IMR-90 (cell line): ENCODE results near the gene SLC22A2. TPM values are rescaled to one million over a fixed set of nuclear protein-coding genes. Genes with fewer than 3 reads are reported as not detected.

Experiments used
- ATAC-seq: fragments of 200-7000 bp; cut with Tn5 transposase; 2 replicates; pipeline ENCODE4 v1.9.1; 2020; ENCODE audit warnings: low read depth, mild to moderate bottlenecking, moderate library complexity
- BruUV-seq: library from RNA; stranded (reverse); fragments of 400-500 nt; replicated peaks from 2 replicates; lab custom pipeline; 2021; lab: Mats Ljungman, UMichigan
- CTCF ChIA-PET: fragments of 300-600 bp; formaldehyde crosslinking; extraction: SDS; loops from one replicate; lab custom pipeline; 2021; ENCODE audit warnings: antibody characterized with exemption; lab: Yijun Ruan, JAX
- POLR2A ChIA-PET: fragments of 300-600 bp; sonication (Branson Sonifier 250); formaldehyde crosslinking; loops from one replicate; lab custom pipeline; 2022; ENCODE audit warnings: antibody characterized with exemption; ENCODE audit not compliant: unreplicated experiment; lab: Charles Lee
- DNase-seq: peaks from one replicate; pipeline ENCODE4 v3.0.0; 2013
- H2AFZ ChIP-seq: replicated peaks from 2 replicates; pipeline ENCODE3; 2013; ENCODE audit warnings: low read length, mild to moderate bottlenecking; ENCODE audit not compliant: poor library complexity
- H2AK5ac ChIP-seq: 2 replicates; pipeline ENCODE4 v1.6.1; 2013; ENCODE audit warnings: low read depth, low read length, inconsistent platforms
- H2AK9ac ChIP-seq: replicated peaks from 2 replicates; pipeline ENCODE3; 2013; ENCODE audit warnings: mild to moderate bottlenecking, low read depth, low read length, moderate library complexity; ENCODE audit not compliant: poor library complexity
- H2BK120ac ChIP-seq: 2 replicates; pipeline ENCODE4 v1.6.1; 2013; ENCODE audit warnings: low read depth, low read length, inconsistent platforms
- H2BK15ac ChIP-seq: 3 replicates; pipeline ENCODE4 v1.6.1; 2013; ENCODE audit warnings: low read depth, low read length, inconsistent platforms
- H2BK20ac ChIP-seq: 2 replicates; pipeline ENCODE4 v1.6.1; 2013; ENCODE audit warnings: low read depth, mild to moderate bottlenecking, inconsistent platforms, low read length, moderate library complexity
- H2BK5ac ChIP-seq: 2 replicates; pipeline ENCODE4 v1.6.1; 2013; ENCODE audit warnings: mild to moderate bottlenecking, low read depth, low read length, inconsistent platforms; ENCODE audit not compliant: poor library complexity, severe bottlenecking
- H3K14ac ChIP-seq: replicated peaks from 2 replicates; pipeline ENCODE4 v1.6.1; 2013; ENCODE audit warnings: low read depth, low read length, inconsistent platforms
- H3K18ac ChIP-seq: 2 replicates; pipeline ENCODE4 v1.6.1; 2013; ENCODE audit warnings: low read depth, low read length, control low read depth
- H3K23ac ChIP-seq: 2 replicates; pipeline ENCODE4 v1.6.1; 2013; ENCODE audit warnings: low read depth, low read length, inconsistent platforms
- H3K27ac ChIP-seq: 2 replicates; pipeline ENCODE4 v1.5.1; 2013; ENCODE audit warnings: mild to moderate bottlenecking, control low read depth, low read length; ENCODE audit not compliant: insufficient read depth
- H3K27me3 ChIP-seq: 2 replicates; pipeline ENCODE4 v1.6.1; 2013; ENCODE audit warnings: low read length; ENCODE audit not compliant: control insufficient read depth, insufficient read depth
- H3K36me3 ChIP-seq: 2 replicates; pipeline ENCODE4 v1.6.1; 2013; ENCODE audit warnings: low read length, mixed read lengths; ENCODE audit not compliant: control insufficient read depth, insufficient read depth
- H3K4ac ChIP-seq: 2 replicates; pipeline ENCODE4 v1.6.1; 2013; ENCODE audit warnings: low read depth, low read length, inconsistent platforms
- H3K4me1 ChIP-seq: 2 replicates; pipeline ENCODE4 v1.6.1; 2013; ENCODE audit warnings: low read length, mixed read lengths; ENCODE audit not compliant: control insufficient read depth, insufficient read depth
- H3K4me2 ChIP-seq: 2 replicates; pipeline ENCODE4 v1.6.1; 2013; ENCODE audit warnings: low read depth, mild to moderate bottlenecking, control low read depth, low read length, moderate library complexity
- H3K4me3 ChIP-seq: 2 replicates; pipeline ENCODE4 v1.5.1; 2013; ENCODE audit warnings: low read depth, mild to moderate bottlenecking, control low read depth, low read length, moderate library complexity; ENCODE audit not compliant: insufficient read depth
- H3K56ac ChIP-seq: 2 replicates; pipeline ENCODE4 v1.6.1; 2013; ENCODE audit warnings: low read length, inconsistent platforms; ENCODE audit not compliant: insufficient read depth; ENCODE audit errors: extremely low read depth
- H3K79me1 ChIP-seq, 2 experiments: 2 replicates each; pipeline ENCODE4 v1.6.1; 2013; ENCODE audit warnings: low read length in 2 of 2, inconsistent platforms in 1 of 2, low read depth in 1 of 2
- H3K9ac ChIP-seq: 2 replicates; pipeline ENCODE4 v1.6.1; 2013; ENCODE audit warnings: low read depth, low read length, control low read depth
- H3K9me1 ChIP-seq: 2 replicates; pipeline ENCODE4 v1.6.1; 2013; ENCODE audit warnings: low read length, inconsistent platforms; ENCODE audit not compliant: insufficient read depth
- H3K9me3 ChIP-seq: 2 replicates; pipeline ENCODE4 v1.6.1; 2013; ENCODE audit warnings: low read length; ENCODE audit not compliant: control insufficient read depth, insufficient read depth
- H4K20me1 ChIP-seq: 2 replicates; pipeline ENCODE4 v1.6.1; 2013; ENCODE audit warnings: low read length, inconsistent platforms; ENCODE audit not compliant: insufficient read depth
- H4K5ac ChIP-seq: 2 replicates; pipeline ENCODE4 v1.6.1; 2013; ENCODE audit warnings: mild to moderate bottlenecking, low read depth, low read length, control low read depth
- H4K8ac ChIP-seq, 2 experiments: 2 replicates each; pipeline ENCODE4 v1.6.1; 2013; ENCODE audit warnings: low read depth in 2 of 2, low read length in 2 of 2, control low read depth in 1 of 2, inconsistent platforms in 1 of 2
- H4K91ac ChIP-seq: 2 replicates; pipeline ENCODE4 v1.6.1; 2013; ENCODE audit warnings: low read depth, low read length, inconsistent platforms; ENCODE audit not compliant: insufficient read depth
- MXI1 ChIP-seq: IDR thresholded peaks from 2 replicates; pipeline ENCODE4 v1.6.1; 2012; ENCODE audit warnings: low read depth, mild to moderate bottlenecking, low read length, moderate library complexity, borderline replicate concordance
- WGBS, 2 experiments: methylation state at CpG; one replicate each; pipeline versions ENCODE4 v1.1.5 to v1.1.7; 2013; ENCODE audit warnings: missing lambda C conversion rate in 2 of 2; ENCODE audit not compliant: insufficient read length in 1 of 2; ENCODE audit errors: extremely low coverage in 2 of 2; 5-methylcytosine and 5-hydroxymethylcytosine counted together
- dilution Hi-C: fragments of 300-500 bp; cut with HindIII; formaldehyde crosslinking; loops from one replicate; pipeline ENCODE4 v1.14.3; 2018; ENCODE audit warnings: low sequenced_read_pairs; ENCODE audit not compliant: unreplicated experiment
- in situ Hi-C: fragments of 300-500 bp; cut with MboI; formaldehyde crosslinking; loops from 3 replicates; pipeline ENCODE4 v1.14.3; 2019; ENCODE audit warnings: low sequenced_read_pairs, inconsistent platforms, mixed read lengths
- intact Hi-C: fragments of 100-400 bp; cut with micrococcal nuclease; formaldehyde crosslinking; loops from 2 replicates; pipeline ENCODE4 v1.10.0; 2022
- polyA plus RNA-seq, 3 experiments: library from polyadenylated mRNA; depleted of rRNA; stranded (reverse); fragments of >200 nt; gene quantifications; 2 replicates each; pipeline ENCODE4 v1.2.3, GENCODE V29; 2012; ENCODE audit warnings: low replicate concordance in 1 of 3
- total RNA-seq: library from RNA; depleted of rRNA; stranded (reverse); fragments of >200 nt; gene quantifications from 2 replicates; pipeline ENCODE4 v1.2.3, GENCODE V29; 2012
- TF ChIP-seq, protein P1 (sequence below): conservative IDR thresholded peaks from 2 replicates; pipeline ENCODE4 v1.5.1; 2012; ENCODE audit warnings: mild to moderate bottlenecking, low read depth, low read length, improper control_type of control experiment

SLC22A2 gene
- total and polyA plus RNA-seq, 2 of the 4 experiments (the other 2 are of a cell fraction) = not detected

- H3K9me3 ChIP-seq = peaks cover 3% of the 10 kb centered on the region; the same call in 1 of the 2 replicates
- H2AFZ ChIP-seq = no peak overlapping the region
- ATAC-seq (no peak), DNase-seq (no peak)
- H2BK20ac ChIP-seq = no peak overlapping the region
- TF ChIP-seq, protein P1, sequence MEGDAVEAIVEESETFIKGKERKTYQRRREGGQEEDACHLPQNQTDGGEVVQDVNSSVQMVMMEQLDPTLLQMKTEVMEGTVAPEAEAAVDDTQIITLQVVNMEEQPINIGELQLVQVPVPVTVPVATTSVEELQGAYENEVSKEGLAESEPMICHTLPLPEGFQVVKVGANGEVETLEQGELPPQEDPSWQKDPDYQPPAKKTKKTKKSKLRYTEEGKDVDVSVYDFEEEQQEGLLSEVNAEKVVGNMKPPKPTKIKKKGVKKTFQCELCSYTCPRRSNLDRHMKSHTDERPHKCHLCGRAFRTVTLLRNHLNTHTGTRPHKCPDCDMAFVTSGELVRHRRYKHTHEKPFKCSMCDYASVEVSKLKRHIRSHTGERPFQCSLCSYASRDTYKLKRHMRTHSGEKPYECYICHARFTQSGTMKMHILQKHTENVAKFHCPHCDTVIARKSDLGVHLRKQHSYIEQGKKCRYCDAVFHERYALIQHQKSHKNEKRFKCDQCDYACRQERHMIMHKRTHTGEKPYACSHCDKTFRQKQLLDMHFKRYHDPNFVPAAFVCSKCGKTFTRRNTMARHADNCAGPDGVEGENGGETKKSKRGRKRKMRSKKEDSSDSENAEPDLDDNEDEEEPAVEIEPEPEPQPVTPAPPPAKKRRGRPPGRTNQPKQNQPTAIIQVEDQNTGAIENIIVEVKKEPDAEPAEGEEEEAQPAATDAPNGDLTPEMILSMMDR = no peak
- no peak for TF ChIP-seq MXI1
- H3K4me3 ChIP-seq = no peak overlapping the region
- H2BK120ac ChIP-seq = no peak overlapping the region
- no peak overlapping the region for H2BK15ac ChIP-seq
- H3K14ac ChIP-seq = no peak overlapping the region
- no TSS peak for BruUV-seq
- CTCF ChIA-PET = no interaction called here
- dilution Hi-C loops = no loop called here
- no peak overlapping the region for H4K91ac ChIP-seq
- no peak overlapping the region for H3K23ac ChIP-seq
- in situ Hi-C loops = no loop called here
- H3K4me1 ChIP-seq = no peaks in the 10 kb centered on the region
- no peaks in the 10 kb centered on the region for H4K20me1 ChIP-seq
- H3K79me1 ChIP-seq = no peaks in the 10 kb centered on the region
- no peaks in the 10 kb centered on the region for H3K9me1 ChIP-seq
- H2BK5ac ChIP-seq = no peak overlapping the region
- 62% methylated on average over 2 of the region's 4 CpGs; no CpG with 5 or more reads in 1 of the 2 experiments for WGBS, 2 experiments
- H3K18ac ChIP-seq = no peak overlapping the region
- H2AK9ac ChIP-seq = no peak overlapping the region
- H3K27ac ChIP-seq = no peak overlapping the region
- H3K4me2 ChIP-seq = no peak overlapping the region
- H3K4ac ChIP-seq = no peak overlapping the region
- POLR2A ChIA-PET = no interaction called here
- no peak overlapping the region for H4K5ac ChIP-seq
- H4K8ac ChIP-seq = no peak overlapping the region
- no peaks in the 10 kb centered on the region for H3K27me3 ChIP-seq
- H3K9ac ChIP-seq = no peak overlapping the region
- intact Hi-C loops = no loop called here
- H3K36me3 ChIP-seq = no peaks in the 10 kb centered on the region
- H3K56ac ChIP-seq = no peak overlapping the region
- H2AK5ac ChIP-seq = no peak overlapping the region
Observed at GRCh38 chr6:160239929-160240690, 18.5 kb downstream of the SLC22A2 start.
